Activated CD8-positive, alpha-beta T cell treated with anti-CD3 and anti-CD28 coated beads for 36 hours (primary cell): ENCODE data around the gene ZNF407. TPM values are rescaled to one million over a fixed set of nuclear protein-coding genes. Genes with fewer than 3 reads are reported as not detected.

Experiments used
- ATAC-seq: fragments of 200-7000 bp; cut with Tn5 transposase; one replicate; pipeline ENCODE4 v1.10.0; 2021; ENCODE audit warnings: mild to moderate bottlenecking, moderate library complexity
- CTCF ChIA-PET: fragments of 350-600 bp; sonication (Branson Sonifier 250); formaldehyde crosslinking; loops from one replicate; lab custom pipeline; 2021; ENCODE audit warnings: antibody characterized with exemption; lab: Charles Lee
- POLR2A ChIA-PET: fragments of 350-600 bp; sonication (Branson Sonifier 250); formaldehyde crosslinking; loops from one replicate; lab custom pipeline; 2021; ENCODE audit warnings: antibody characterized with exemption; lab: Charles Lee
- DNase-seq: peaks from one replicate; pipeline ENCODE4 v3.0.0-alpha.2; 2020
- H3K27ac Mint-ChIP-seq: one replicate; pipeline ENCODE4 v1.8.0; 2021; ENCODE audit warnings: mild to moderate bottlenecking, mixed read lengths
- H3K27me3 Mint-ChIP-seq: one replicate; pipeline ENCODE4 v1.8.0; 2021; ENCODE audit warnings: mixed read lengths
- H3K36me3 Mint-ChIP-seq: one replicate; pipeline ENCODE4 v1.8.0; 2021; ENCODE audit warnings: low read depth, mixed read lengths
- H3K4me1 Mint-ChIP-seq: one replicate; pipeline ENCODE4 v1.8.0; 2021; ENCODE audit warnings: low read depth, mixed read lengths
- H3K4me3 Mint-ChIP-seq: one replicate; pipeline ENCODE4 v1.8.0; 2021; ENCODE audit warnings: mild to moderate bottlenecking, moderate library complexity, mixed read lengths
- H3K9me3 Mint-ChIP-seq: one replicate; pipeline ENCODE4 v1.8.0; 2021; ENCODE audit warnings: mixed read lengths
- CTCF ChIP-seq: fragments of 200-600 bp; IDR thresholded peaks from one replicate; pipeline ENCODE4 v1.8.0; 2022; ENCODE audit warnings: antibody characterized with exemption, mild to moderate bottlenecking
- intact Hi-C: fragments of 100-400 bp; cut with micrococcal nuclease; formaldehyde crosslinking; loops from one replicate; pipeline ENCODE4 v1.10.0; 2022
- total RNA-seq, 2 experiments: library from RNA; stranded (reverse); gene quantifications; one replicate each; pipeline ENCODE4 v1.2.3, GENCODE V29; 2021

ZNF407 gene
- total RNA-seq, 2 experiments from 2014 or later, result 9.9 to 10.8 TPM

- CTCF ChIA-PET, result no interaction called here
- H3K36me3 Mint-ChIP-seq, result peaks cover 5% of the 10 kb centered on the region
- TF ChIP-seq CTCF, result no peak
- peaks cover 21% of the 10 kb centered on the region for H3K4me1 Mint-ChIP-seq
- no peaks in the 10 kb centered on the region for H3K9me3 Mint-ChIP-seq
- POLR2A ChIA-PET, result interaction anchor here (0.6 to 1.8 kb wide), 2 partner anchors 12 to 13 kb away, joined by 3 to 5 read pairs; no protein-coding TSS in a partner anchor
- DNase-seq, result no peak
- H3K27me3 Mint-ChIP-seq, result no peaks in the 10 kb centered on the region
- intact Hi-C loops, result no loop called here
- no peak overlapping the region for H3K27ac Mint-ChIP-seq
- ATAC-seq, result no peak
- no peak overlapping the region for H3K4me3 Mint-ChIP-seq
Observed at GRCh38 chr18:74611765-74612164, 14.1 kb downstream of the ZNF407 start.

GRCh38 chr18:74613381-74613780 lies 15.7 kb downstream of the ZNF407 start:
- Mint-ChIP-seq H3K27me3 (no peaks in the 10 kb centered on the region), H3K36me3 (peaks cover 5% of the 10 kb centered on the region), H3K4me1 (peaks cover 21% of the 10 kb centered on the region), H3K9me3 (no peaks in the 10 kb centered on the region), H3K4me3 (no peak overlapping the region), H3K27ac (no peak overlapping the region)
- ChIA-PET CTCF (no interaction called here), POLR2A (no interaction called here)
- no peak for ATAC-seq
- intact Hi-C loops, result no loop called here
- DNase-seq, result no peak
- TF ChIP-seq CTCF, result no peak

- Mint-ChIP-seq H3K9me3 (no peaks in the 10 kb centered on the region), H3K4me3 (no peak overlapping the region), H3K4me1 (peaks cover 8% of the 10 kb centered on the region), H3K27ac (no peak overlapping the region), H3K27me3 (no peaks in the 10 kb centered on the region), H3K36me3 (peaks cover 5% of the 10 kb centered on the region)
- no peak for TF ChIP-seq CTCF
- ATAC-seq (no peak), DNase-seq (no peak)
- intact Hi-C loops, result no loop called here
- POLR2A ChIA-PET, result no interaction called here
- CTCF ChIA-PET, result no interaction called here
Observed at GRCh38 chr18:74616494-74616893, 18.8 kb downstream of the ZNF407 start.

GRCh38 chr18:74617486-74617885 lies 19.8 kb downstream of the ZNF407 start:
- ATAC-seq (no peak), DNase-seq (no peak)
- no peak for TF ChIP-seq CTCF
- ChIA-PET CTCF (no interaction called here), POLR2A (no interaction called here)
- Mint-ChIP-seq H3K4me3 (no peak overlapping the region), H3K27me3 (no peaks in the 10 kb centered on the region), H3K9me3 (no peaks in the 10 kb centered on the region), H3K4me1 (peaks cover 3% of the 10 kb centered on the region), H3K27ac (no peak overlapping the region), H3K36me3 (peaks cover 5% of the 10 kb centered on the region)
- intact Hi-C loops, result no loop called here

GRCh38 chr18:74622072-74622471 lies 24.4 kb downstream of the ZNF407 start:
- H3K9me3 Mint-ChIP-seq, result no peaks in the 10 kb centered on the region
- DNase-seq (peak; percentile 14), ATAC-seq (peak; percentile 70)
- no peak overlapping the region for H3K4me3 Mint-ChIP-seq
- ChIA-PET CTCF (no interaction called here), POLR2A (interaction anchor here (0.7 to 1.7 kb wide), 2 partner anchors 23 to 123 kb away, joined by 3 to 9 read pairs; partner anchors contain the start of gene ZNF407)
- TF ChIP-seq CTCF, result no peak
- no peak overlapping the region for H3K27ac Mint-ChIP-seq
- H3K27me3 Mint-ChIP-seq, result no peaks in the 10 kb centered on the region
- no peaks in the 10 kb centered on the region for H3K36me3 Mint-ChIP-seq
- H3K4me1 Mint-ChIP-seq, result peaks cover 2% of the 10 kb centered on the region
- intact Hi-C loops, result no loop called here
